HG03095 (cell line): ENCODE results near the gene DLGAP4.

Experiments
- ATAC-seq: cut with Tn5 transposase; IDR thresholded peaks from one replicate; pipeline ENCODE4 v1.9.1; 2021; ENCODE audit warnings: moderate library complexity; ENCODE audit not compliant: unreplicated experiment

The DLGAP4 gene

DNA sequence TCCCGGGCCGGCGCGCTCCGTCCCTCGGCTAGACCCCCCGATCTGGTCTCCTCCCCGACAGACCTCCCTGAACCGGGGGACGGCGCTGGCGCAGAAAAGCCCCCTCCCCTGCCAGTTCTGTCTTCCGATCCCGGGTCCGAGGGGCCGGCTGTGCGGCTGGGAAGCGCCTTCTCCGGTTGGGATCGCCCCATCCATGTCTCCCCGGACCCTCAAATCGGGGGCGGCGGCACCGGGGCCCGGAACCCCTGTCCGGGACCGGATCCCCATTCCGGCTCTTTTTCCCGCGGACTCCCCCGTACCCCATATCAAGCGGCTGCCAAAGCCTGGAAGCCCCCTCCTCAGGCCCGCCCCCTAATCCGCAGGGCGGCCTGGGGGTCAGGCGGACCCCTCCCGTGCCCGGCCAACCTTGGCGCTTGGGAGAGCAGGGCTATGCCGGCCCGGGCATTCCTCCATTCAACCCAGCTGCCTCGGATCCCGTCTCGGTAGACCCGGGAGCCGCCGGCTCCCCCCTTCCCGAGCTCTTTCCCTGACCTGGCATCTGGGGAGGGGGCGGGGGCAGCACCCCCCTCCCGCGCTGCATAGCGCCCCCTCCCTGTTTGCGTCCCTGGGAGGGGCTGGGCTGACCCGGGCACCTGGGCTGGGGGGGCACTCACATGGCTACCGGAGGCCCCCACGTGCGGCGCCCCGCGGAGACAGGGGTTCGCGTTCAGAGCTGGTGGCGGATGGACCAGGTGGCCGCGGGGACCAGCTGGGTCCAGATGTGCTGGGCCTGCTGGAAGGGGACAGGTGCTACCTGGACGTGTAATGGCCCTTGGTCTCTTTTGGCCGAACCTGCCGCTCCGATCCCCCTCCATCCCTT, 643 bp downstream of the DLGAP4 start:
- ATAC-seq, result no peak

- no peak for ATAC-seq
These were observed 1.5 kb downstream of the DLGAP4 start for GRCh38 chr20:36307412-36308325.

GRCh38 chr20:36308353-36308752, 2.2 kb downstream of the DLGAP4 start:
- ATAC-seq, result no peak

DNA sequence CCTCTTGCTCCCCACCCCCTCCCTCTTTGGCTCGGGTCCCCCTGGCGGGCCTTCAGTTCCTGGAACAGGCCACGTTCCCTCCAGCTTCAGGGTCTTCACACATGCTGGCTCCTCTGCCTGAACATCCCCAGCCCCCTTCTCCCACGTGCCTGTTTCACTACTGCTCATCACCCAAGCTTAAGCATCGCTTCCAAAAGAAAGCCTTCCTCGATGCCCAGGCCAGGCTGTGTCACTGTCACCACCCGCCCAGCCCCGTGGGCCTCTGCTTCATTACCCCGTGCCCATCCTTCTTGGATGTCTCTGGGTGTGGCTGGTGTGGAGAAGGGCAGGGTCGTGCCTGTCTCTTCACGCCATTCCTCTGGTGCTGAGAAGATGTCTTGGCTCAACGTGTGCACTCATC, 2.8 kb downstream of the DLGAP4 start:
- ATAC-seq, result no peak

- no peak for ATAC-seq
These were observed 3.5 kb downstream of the DLGAP4 start for GRCh38 chr20:36309643-36310042.

- no peak for ATAC-seq
These were observed 4.3 kb downstream of the DLGAP4 start for GRCh38 chr20:36310215-36310981.

DNA sequence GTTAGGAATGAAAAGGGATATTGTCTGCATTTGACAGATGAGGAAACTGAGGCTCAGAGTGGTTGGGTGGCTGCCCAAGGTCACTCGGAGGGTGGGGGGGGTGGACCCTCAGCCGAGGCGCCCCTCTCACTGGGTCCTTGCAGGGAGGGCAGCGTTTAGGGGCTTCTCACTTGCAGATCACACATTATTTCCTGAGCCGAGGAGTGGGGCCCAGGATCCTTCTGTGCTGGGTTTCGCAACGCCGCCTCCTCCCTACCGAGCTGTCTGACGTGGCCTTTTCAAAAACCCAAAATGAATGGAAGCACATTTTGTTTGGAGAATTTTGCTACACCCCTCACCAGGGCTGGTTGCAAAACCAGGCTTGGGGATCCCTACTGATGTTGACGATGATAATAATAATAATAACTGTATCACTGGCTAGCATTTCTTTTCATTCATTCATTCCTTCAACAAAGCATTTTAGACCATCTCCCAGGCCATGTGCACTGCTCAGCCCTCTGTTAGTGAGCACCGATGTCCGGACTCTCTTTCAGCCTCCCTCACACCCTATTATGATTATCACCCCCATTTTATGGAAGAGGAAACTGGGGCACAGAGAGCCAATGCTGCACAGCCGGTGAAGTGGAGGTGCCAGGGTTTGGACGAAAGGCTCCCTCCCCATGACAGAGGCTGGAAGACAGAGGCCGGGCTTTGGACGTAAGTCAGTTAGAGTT, 5.2 kb downstream of the DLGAP4 start:
- no peak for ATAC-seq

DNA sequence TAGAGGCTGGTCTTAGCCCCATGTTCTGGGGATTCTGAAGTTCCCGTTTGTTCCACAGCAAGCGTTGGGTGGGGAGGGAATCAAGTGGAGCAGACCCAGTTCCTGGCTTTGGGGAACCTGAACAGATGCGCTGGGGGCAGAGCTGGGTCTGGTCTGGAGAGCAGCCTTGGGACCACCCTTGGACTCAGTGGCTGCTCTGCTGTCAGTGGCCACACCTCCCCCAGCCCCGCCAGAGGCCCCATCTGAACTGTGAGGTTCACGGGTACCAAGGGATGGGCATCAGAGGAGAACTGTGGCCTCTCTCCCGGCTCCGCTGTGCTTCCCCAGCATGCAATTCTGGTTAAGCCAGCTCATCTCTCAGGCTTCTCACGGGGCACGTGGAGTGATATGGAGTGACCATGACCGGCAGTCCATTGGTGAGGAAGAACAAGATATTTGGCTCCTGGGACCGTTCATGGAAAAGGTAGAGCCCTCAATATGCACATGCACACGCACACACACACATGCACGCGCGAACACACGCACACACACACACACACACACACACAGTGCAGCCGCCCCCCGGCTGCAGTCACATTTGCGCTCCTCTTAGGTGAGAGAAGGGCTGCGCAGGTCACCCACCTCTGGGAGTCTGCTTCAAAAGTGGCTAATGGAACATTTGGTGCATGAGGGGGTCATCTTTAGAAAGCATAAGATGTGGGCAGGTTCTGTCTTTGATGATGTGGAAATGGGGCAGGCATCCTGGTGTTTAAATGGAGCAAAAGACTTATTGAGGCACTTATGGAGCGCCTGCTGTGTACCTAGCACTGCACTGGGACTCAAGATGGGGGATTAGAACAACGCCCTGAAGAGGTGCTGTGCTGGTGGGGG, 6.0 kb downstream of the DLGAP4 start:
- no peak for ATAC-seq

GRCh38 chr20:36312724-36313441, 6.7 kb downstream of the DLGAP4 start:
- ATAC-seq, result no peak

GRCh38 chr20:36313476-36313875, 7.3 kb downstream of the DLGAP4 start:
- ATAC-seq, result no peak

GRCh38 chr20:36313926-36314325, 7.8 kb downstream of the DLGAP4 start:
- ATAC-seq, result no peak

GRCh38 chr20:36314734-36315544, 8.8 kb downstream of the DLGAP4 start:
- no peak for ATAC-seq

- no peak for ATAC-seq
These were observed 9.6 kb downstream of the DLGAP4 start for GRCh38 chr20:36315545-36316351.

DNA sequence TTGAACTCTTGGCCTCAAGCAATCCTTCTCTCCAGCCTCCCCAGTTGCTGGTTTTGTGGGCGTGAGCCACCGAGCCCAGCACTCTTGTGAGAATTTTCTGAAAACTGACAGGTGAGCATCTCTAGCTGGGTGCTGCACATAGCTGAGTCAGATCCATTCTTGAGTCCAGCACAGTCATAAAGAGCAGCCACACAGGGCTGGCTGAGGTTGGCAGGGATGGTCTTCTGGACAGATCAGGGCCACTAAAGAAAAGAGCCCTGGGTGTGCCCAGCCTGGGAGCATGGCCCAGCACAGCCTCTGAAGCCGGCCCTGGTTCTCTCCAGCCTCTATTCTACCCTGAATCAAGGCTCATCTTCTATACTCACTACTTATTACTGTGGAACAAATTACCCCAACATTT, 11.5 kb downstream of the DLGAP4 start:
- no peak for ATAC-seq

DNA sequence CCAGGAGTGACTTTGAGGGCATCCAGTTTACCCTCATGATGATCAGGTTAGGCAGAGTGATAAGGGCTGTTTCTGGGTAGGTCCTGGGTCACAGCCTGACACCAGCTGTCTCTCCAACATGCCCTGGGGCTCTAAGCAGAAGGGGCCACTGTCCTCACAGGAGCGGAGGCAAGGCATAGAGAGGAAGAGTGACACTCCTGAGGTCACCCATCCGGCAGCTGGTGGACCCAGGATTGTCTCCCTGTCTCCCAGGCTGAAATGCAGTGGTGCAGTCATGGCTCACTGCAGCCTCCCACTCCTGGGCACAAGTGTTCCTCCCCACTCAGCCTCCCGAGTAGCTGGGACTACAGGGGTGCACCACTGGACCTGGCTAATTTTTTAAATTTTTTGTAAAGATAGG, 12.0 kb downstream of the DLGAP4 start:
- no peak for ATAC-seq

- ATAC-seq, result no peak
These were observed 13.5 kb downstream of the DLGAP4 start for GRCh38 chr20:36319356-36320260.
